Type B pancreatic cell (in vitro differentiated cells): Measurements from ENCODE around the gene FUT6. TPM values are rescaled to one million over a fixed set of nuclear protein-coding genes. Genes with fewer than 3 reads are reported as not detected.

Experiments used
- DNase-seq: peaks from one replicate; pipeline ENCODE4 v3.0.0; 2021; ENCODE audit warnings: mixed read lengths; ENCODE audit not compliant: unreplicated experiment; ENCODE audit errors: extremely low spot score
- H3K27ac Mint-ChIP-seq: 2 replicates; pipeline ENCODE4 v1.8.0; 2021; ENCODE audit warnings: mild to moderate bottlenecking, mixed read lengths
- H3K27me3 Mint-ChIP-seq: 2 replicates; pipeline ENCODE4 v1.8.0; 2021; ENCODE audit warnings: mixed read lengths
- H3K36me3 Mint-ChIP-seq: 2 replicates; pipeline ENCODE4 v1.8.0; 2021; ENCODE audit warnings: mixed read lengths
- H3K4me1 Mint-ChIP-seq: one replicate; pipeline ENCODE4 v1.8.0; 2021; ENCODE audit warnings: mixed read lengths; ENCODE audit not compliant: unreplicated experiment
- H3K4me3 Mint-ChIP-seq: 2 replicates; pipeline ENCODE4 v1.8.0; 2021; ENCODE audit warnings: mild to moderate bottlenecking, mixed read lengths
- H3K9me3 Mint-ChIP-seq: 2 replicates; pipeline ENCODE4 v1.8.0; 2021; ENCODE audit warnings: mixed read lengths
- total RNA-seq: library from RNA; stranded (reverse); gene quantifications from 2 replicates; pipeline ENCODE4 v1.2.1, GENCODE V29; 2021; ENCODE audit warnings: low replicate concordance
- TF ChIP-seq, protein P1 (sequence below): fragments of 200-600 bp; sonication (generic); conservative IDR thresholded peaks from 2 replicates; pipeline ENCODE4 v1.5.0; 2021; ENCODE audit warnings: antibody characterized with exemption, mild to moderate bottlenecking

Gene FUT6
- total RNA-seq, 1 donor from 2014 or later = 0.87 TPM

DNA sequence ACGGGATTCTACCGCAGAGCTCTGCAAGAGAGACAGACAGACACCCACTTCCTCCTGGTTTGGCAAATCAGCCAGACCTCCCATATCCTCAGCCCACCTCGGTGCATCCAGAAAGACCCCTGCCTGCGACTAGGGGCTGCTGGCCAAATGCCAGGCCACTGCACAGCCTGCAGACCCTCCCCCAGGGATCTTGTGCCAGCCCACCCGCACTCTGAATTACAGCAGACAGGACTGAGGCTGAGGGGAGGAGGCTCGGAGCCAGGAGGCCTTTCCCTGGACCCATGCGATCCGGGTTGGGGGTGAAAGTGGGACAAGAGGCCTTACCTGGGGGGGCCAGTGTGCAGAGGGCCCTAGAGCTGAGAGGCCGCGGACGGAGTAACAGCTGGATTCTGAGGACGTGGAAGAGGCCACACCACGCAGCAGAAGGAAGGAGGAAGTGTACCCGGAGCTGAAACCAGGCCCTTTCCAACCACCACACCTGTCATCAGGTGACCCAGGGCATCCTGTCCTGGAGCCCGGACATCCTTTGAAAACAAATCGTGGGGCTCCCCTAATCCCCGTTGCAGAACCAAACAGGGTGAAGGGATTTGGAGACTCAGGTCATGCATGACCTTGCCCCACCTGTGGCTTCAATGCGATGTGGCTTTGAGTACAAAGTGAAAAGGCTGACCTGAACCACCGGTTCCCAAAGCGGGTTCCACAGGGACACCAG, 993 bp downstream of the FUT6 start:
- Mint-ChIP-seq H3K9me3 (no peaks in the 10 kb centered on the region), H3K36me3 (no peaks in the 10 kb centered on the region), H3K27me3 (peaks cover 3% of the 10 kb centered on the region), H3K27ac (peak overlapping the region; percentile 53), H3K4me1 (peaks cover 9% of the 10 kb centered on the region), H3K4me3 (no peak overlapping the region)
- no peak for DNase-seq
- TF ChIP-seq, protein P1, sequence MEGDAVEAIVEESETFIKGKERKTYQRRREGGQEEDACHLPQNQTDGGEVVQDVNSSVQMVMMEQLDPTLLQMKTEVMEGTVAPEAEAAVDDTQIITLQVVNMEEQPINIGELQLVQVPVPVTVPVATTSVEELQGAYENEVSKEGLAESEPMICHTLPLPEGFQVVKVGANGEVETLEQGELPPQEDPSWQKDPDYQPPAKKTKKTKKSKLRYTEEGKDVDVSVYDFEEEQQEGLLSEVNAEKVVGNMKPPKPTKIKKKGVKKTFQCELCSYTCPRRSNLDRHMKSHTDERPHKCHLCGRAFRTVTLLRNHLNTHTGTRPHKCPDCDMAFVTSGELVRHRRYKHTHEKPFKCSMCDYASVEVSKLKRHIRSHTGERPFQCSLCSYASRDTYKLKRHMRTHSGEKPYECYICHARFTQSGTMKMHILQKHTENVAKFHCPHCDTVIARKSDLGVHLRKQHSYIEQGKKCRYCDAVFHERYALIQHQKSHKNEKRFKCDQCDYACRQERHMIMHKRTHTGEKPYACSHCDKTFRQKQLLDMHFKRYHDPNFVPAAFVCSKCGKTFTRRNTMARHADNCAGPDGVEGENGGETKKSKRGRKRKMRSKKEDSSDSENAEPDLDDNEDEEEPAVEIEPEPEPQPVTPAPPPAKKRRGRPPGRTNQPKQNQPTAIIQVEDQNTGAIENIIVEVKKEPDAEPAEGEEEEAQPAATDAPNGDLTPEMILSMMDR = no peak

DNA sequence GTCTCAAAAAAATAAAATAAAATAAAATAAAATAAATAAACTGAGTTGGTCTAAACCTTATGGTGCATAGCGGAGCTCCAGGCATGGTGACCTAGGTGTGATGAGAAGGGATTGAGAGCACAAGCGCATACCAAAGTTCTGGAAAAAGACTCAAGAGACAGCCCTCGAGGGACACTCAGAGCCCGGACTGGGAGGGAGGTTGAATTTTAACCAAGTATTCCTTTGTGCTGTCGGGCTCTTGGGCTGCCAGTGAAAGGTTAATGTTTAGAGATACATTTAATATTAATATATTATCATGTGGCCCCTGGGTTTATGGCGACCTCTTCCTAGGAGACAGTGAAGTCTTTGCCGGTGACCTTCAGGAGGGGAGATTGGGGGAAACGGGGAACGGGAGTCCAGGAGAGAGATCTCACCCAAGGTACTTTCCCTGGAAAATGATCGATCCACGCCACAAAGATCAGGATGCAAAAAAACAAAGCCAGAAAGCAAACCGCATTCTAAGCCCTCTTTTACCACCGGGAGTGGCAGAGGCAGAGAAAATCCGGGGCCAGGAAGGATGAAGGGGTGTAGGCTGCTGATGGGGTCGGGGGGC, 1.6 kb downstream of the FUT6 start:
- H3K27ac Mint-ChIP-seq = peak overlapping the region; percentile 53
- no peaks in the 10 kb centered on the region for H3K36me3 Mint-ChIP-seq
- DNase-seq = no peak
- TF ChIP-seq, protein P1 = no peak
- peaks cover 9% of the 10 kb centered on the region for H3K4me1 Mint-ChIP-seq
- H3K4me3 Mint-ChIP-seq = peak overlapping the region; percentile 5
- peaks cover 3% of the 10 kb centered on the region for H3K27me3 Mint-ChIP-seq
- no peaks in the 10 kb centered on the region for H3K9me3 Mint-ChIP-seq

GRCh38 chr19:5832527-5833216, 6.8 kb downstream of the FUT6 start:
- no peak for DNase-seq
- no peaks in the 10 kb centered on the region for H3K9me3 Mint-ChIP-seq
- H3K36me3 Mint-ChIP-seq = no peaks in the 10 kb centered on the region
- H3K27me3 Mint-ChIP-seq = peaks cover 3% of the 10 kb centered on the region
- H3K4me3 Mint-ChIP-seq = no peak overlapping the region
- peaks cover under 1% of the 10 kb centered on the region for H3K4me1 Mint-ChIP-seq
- TF ChIP-seq, protein P1 = no peak
- H3K27ac Mint-ChIP-seq = peak overlapping the region; percentile 29

GRCh38 chr19:5832061-5832460, 7.4 kb downstream of the FUT6 start:
- Mint-ChIP-seq H3K27ac (peak overlapping the region; percentile 29), H3K27me3 (peaks cover 3% of the 10 kb centered on the region), H3K4me3 (no peak overlapping the region), H3K36me3 (no peaks in the 10 kb centered on the region), H3K9me3 (no peaks in the 10 kb centered on the region), H3K4me1 (no peaks in the 10 kb centered on the region)
- TF ChIP-seq, protein P1 = no peak
- no peak for DNase-seq

DNA sequence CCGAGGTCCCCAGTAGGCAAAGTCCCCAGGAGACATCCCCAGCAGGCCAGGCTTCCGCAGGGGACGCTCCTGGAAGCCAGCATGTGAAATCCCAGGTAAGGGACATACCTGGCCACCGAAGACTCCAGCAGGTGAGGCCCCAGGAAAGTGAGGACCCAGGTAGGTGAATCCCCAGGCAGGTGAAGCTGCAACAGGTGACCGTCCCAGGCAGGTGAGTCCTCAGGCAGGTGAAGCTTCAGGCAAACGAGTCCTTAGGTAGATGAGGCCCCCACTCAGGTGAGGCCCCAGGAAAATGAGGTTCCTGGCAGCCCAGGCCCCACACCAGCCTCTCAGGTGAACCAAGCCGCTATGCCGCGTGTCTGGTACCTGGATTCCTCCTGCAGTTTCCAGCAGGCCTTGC, 8.3 kb downstream of the FUT6 start:
- DNase-seq = no peak

More for the DNA sequence above, 8.3 kb downstream of the FUT6 start:
- no peaks in the 10 kb centered on the region for H3K36me3 Mint-ChIP-seq
- H3K27me3 Mint-ChIP-seq = peaks cover 3% of the 10 kb centered on the region
- TF ChIP-seq, protein P1 = no peak
- no peaks in the 10 kb centered on the region for H3K9me3 Mint-ChIP-seq
- H3K4me1 Mint-ChIP-seq = no peaks in the 10 kb centered on the region
- H3K4me3 Mint-ChIP-seq = no peak overlapping the region
- H3K27ac Mint-ChIP-seq = no peak overlapping the region
